GM12878 (cell line): ENCODE measurements around the gene CCDC178.

ENCODE experiments used
- CTCF ChIP-seq, 3 experiments: IDR thresholded peaks in 2 of 3; conservative IDR thresholded peaks in 1 of 3; 2 replicates each; pipeline ENCODE4 v1.5.1; 2011; ENCODE audit warnings: low read depth in 3 of 3, low read length in 3 of 3, mild to moderate bottlenecking in 3 of 3, control low read depth in 2 of 3, moderate library complexity in 2 of 3, inconsistent platforms in 1 of 3, mixed read lengths in 1 of 3; ENCODE audit not compliant: control insufficient read depth in 2 of 3, insufficient read depth in 1 of 3; ENCODE audit errors: extremely low read depth in 1 of 3
- NFYA ChIP-seq: IDR thresholded peaks from 2 replicates; pipeline ENCODE4 v1.6.1; 2011; ENCODE audit warnings: low read depth, mild to moderate bottlenecking, low read length, improper control_type of control experiment, borderline replicate concordance
- POLR2A ChIP-seq: IDR thresholded peaks from 2 replicates; pipeline ENCODE4 v1.6.1; 2011; ENCODE audit warnings: low read depth, mild to moderate bottlenecking, low read length
- RAD21 ChIP-seq: IDR thresholded peaks from 2 replicates; pipeline ENCODE4 v1.6.1; 2011; ENCODE audit warnings: mild to moderate bottlenecking, low read depth, low read length, moderate library complexity; ENCODE audit not compliant: insufficient read depth
- RCOR1 ChIP-seq: conservative IDR thresholded peaks from 2 replicates; pipeline ENCODE4 v1.6.1; 2012; ENCODE audit warnings: low read depth, low read length, improper control_type of control experiment
- STAT3 ChIP-seq: IDR thresholded peaks from 2 replicates; pipeline ENCODE4 v1.6.1; 2011; ENCODE audit warnings: low read depth, low read length, improper control_type of control experiment
- TAF1 ChIP-seq: IDR thresholded peaks from 2 replicates; pipeline ENCODE4 v1.6.1; 2011; ENCODE audit warnings: mild to moderate bottlenecking, low read depth, low read length, borderline replicate concordance

- no peak for TF ChIP-seq NFYA
- TF ChIP-seq RAD21: no peak
- TF ChIP-seq POLR2A: no peak
- no peak for TF ChIP-seq CTCF (IDR thresholded peaks at IDR 0.05 in 2 of 3, conservative IDR thresholded peaks at IDR 0.05 in 1 of 3; ENCODE audit: control insufficient read depth in 2 of 3, extremely low read depth in 1 of 3, insufficient read depth in 1 of 3, low read depth in 3 of 3, low read length in 3 of 3)
- no peak for TF ChIP-seq TAF1
- no peak for TF ChIP-seq STAT3
- TF ChIP-seq RCOR1: no peak
Measured at GRCh38 chr18:33269223-33269622, 171.3 kb downstream of the CCDC178 start.
